Stomach (tissue), 4 donors: ENCODE measurements around the gene DEFB123.

Source experiments
- CTCF ChIP-seq, 7 experiments: fragments of 450-650 bp in 4 of 7; fragments of 200-600 bp in 3 of 7; sonication (generic) in 3 of 7; IDR thresholded peaks; one replicate each; pipeline ENCODE4 v1.5.1; 2016 to 2019; ENCODE audit warnings: antibody characterized with exemption in 7 of 7, control low read depth in 2 of 7, mild to moderate bottlenecking in 1 of 7
- EP300 ChIP-seq: sonication (generic); formaldehyde crosslinking; IDR thresholded peaks from one replicate; pipeline ENCODE4 v1.6.1; 2017; ENCODE audit warnings: antibody characterized with exemption
- POLR2A ChIP-seq, 4 donors: fragments of 450-650 bp; IDR thresholded peaks; one replicate each; pipeline ENCODE4 v1.6.1; 2016; ENCODE audit warnings: antibody characterized with exemption in 4 of 4, control low read depth in 2 of 4, mild to moderate bottlenecking in 1 of 4, moderate library complexity in 1 of 4
- POLR2AphosphoS5 ChIP-seq, 3 donors: sonication (generic); formaldehyde crosslinking; IDR thresholded peaks; one replicate each; pipeline ENCODE4 v1.6.1; 2016; ENCODE audit warnings: antibody characterized with exemption in 3 of 3

GRCh38 chr20:31485450-31486339, 45.3 kb downstream of the DEFB123 start:
- no peak for TF ChIP-seq CTCF (IDR thresholded peaks at IDR 0.05)
- TF ChIP-seq POLR2AphosphoS5 (IDR thresholded peaks at IDR 0.05) = no peak
- no peak for TF ChIP-seq POLR2A (IDR thresholded peaks at IDR 0.05)
- no peak for TF ChIP-seq EP300
